B cell (primary cell): ENCODE results near the gene ST13.

Source experiments
- EZH2 ChIP-seq: IDR thresholded peaks from 2 replicates; pipeline ENCODE4 v1.6.1; 2012; ENCODE audit warnings: borderline replicate concordance, low read depth, mild to moderate bottlenecking, moderate library complexity, low read length; ENCODE audit not compliant: insufficient read depth, poor library complexity, severe bottlenecking
- TF ChIP-seq, protein P1 (sequence below): fragments of 200-600 bp; IDR thresholded peaks from one replicate; pipeline ENCODE4 v1.8.0; 2022; ENCODE audit warnings: antibody characterized with exemption, mild to moderate bottlenecking

DNA sequence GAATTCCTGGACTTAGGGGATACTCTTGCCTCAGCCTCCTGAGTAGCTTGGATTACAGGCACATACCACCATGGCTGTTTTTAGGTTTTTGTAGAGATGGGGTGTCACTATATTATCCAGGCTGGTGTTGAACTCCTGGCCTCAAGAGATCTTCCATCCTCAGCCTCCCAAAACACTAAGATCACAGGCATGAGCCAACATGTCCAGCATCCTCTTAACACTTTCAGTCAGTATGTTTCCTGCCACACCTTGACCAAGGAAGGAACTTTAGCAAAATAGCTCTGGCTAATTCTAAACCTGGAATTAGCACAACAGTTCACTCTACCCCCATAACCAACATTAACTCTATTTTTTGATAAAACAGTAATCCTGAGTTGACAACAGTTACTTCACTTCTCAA is 32.7 kb upstream of the ST13 start:
- TF ChIP-seq, protein P1, sequence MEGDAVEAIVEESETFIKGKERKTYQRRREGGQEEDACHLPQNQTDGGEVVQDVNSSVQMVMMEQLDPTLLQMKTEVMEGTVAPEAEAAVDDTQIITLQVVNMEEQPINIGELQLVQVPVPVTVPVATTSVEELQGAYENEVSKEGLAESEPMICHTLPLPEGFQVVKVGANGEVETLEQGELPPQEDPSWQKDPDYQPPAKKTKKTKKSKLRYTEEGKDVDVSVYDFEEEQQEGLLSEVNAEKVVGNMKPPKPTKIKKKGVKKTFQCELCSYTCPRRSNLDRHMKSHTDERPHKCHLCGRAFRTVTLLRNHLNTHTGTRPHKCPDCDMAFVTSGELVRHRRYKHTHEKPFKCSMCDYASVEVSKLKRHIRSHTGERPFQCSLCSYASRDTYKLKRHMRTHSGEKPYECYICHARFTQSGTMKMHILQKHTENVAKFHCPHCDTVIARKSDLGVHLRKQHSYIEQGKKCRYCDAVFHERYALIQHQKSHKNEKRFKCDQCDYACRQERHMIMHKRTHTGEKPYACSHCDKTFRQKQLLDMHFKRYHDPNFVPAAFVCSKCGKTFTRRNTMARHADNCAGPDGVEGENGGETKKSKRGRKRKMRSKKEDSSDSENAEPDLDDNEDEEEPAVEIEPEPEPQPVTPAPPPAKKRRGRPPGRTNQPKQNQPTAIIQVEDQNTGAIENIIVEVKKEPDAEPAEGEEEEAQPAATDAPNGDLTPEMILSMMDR, result no peak
- no peak for TF ChIP-seq EZH2
